C4-2B (cell line): ENCODE measurements around the gene RELN.

Source experiments
- CTCF ChIP-seq: fragments of 450-650 bp; conservative IDR thresholded peaks from 2 replicates; pipeline ENCODE4 v1.5.1; 2017; ENCODE audit warnings: mild to moderate bottlenecking
- ZFX ChIP-seq: fragments of 450-650 bp; IDR thresholded peaks from 2 replicates; pipeline ENCODE4 v1.6.1; 2017

- TF ChIP-seq CTCF (no peak), ZFX (no peak)
Observed at GRCh38 chr7:103439661-103440060, 549.8 kb downstream of the RELN start.
